Measurements from ENCODE around the gene CD40. TPM values are rescaled to one million over a fixed set of nuclear protein-coding genes. Genes with fewer than 3 reads are reported as not detected.

Gene CD40
- total RNA-seq, 2 experiments from 2014 or later, result 34.7 to 64.2 TPM

- intact Hi-C loops (cut with micrococcal nuclease; ENCODE audit: unreplicated experiment), result no loop called here
- no peaks in the 10 kb centered on the region for H3K9me2 ChIP-seq (ENCODE audit: insufficient read depth, low read length)
- TF ChIP-seq CTCF (conservative IDR thresholded peaks at IDR 0.05; ENCODE audit: low read length) (no peak), EZH2phosphoT487 (IDR thresholded peaks at IDR 0.05; ENCODE audit: borderline replicate concordance, low read depth, low read length) (no peak)
- H3K79me2 ChIP-seq (ENCODE audit: insufficient read depth, low read depth, low read length), result no peaks in the 10 kb centered on the region
- CTCF ChIA-PET (ENCODE audit: unreplicated experiment), result no interaction called here
- H3K4me1 ChIP-seq (ENCODE audit: insufficient read depth, low read length, poor library complexity, severe bottlenecking), result no peaks in the 10 kb centered on the region
- no peak overlapping the region for H3K4me2 ChIP-seq (ENCODE audit: low read length)
- DNase-seq (ENCODE audit: low spot score), result no peak
- no peaks in the 10 kb centered on the region for H4K20me1 ChIP-seq (ENCODE audit: insufficient read depth, low read length)
- POLR2A ChIA-PET, result no interaction called here
- BruUV-seq (replicated peaks), result no TSS peak
- no peak overlapping the region for H2AFZ ChIP-seq (ENCODE audit: low read length)
- no peak overlapping the region for H3K4me3 ChIP-seq (ENCODE audit: low read depth, low read length, poor library complexity, severe bottlenecking)
- no peak overlapping the region for H3K27ac ChIP-seq (ENCODE audit: low read depth, low read length, poor library complexity, severe bottlenecking)
- H3K9me3 ChIP-seq (ENCODE audit: low read length), result no peaks in the 10 kb centered on the region
- H3K36me3 ChIP-seq (ENCODE audit: insufficient read depth, low read length), result no peaks in the 10 kb centered on the region
Observed at GRCh38 chr20:46169245-46170171, 51.4 kb downstream of the CD40 start.

GRCh38 chr20:46171476-46171875 is 53.4 kb downstream of the CD40 start:
- TF ChIP-seq EZH2phosphoT487 (IDR thresholded peaks at IDR 0.05; ENCODE audit: borderline replicate concordance, low read depth, low read length), result no peak
- no peak for TF ChIP-seq CTCF (conservative IDR thresholded peaks at IDR 0.05; ENCODE audit: low read length)
- CTCF ChIA-PET (ENCODE audit: unreplicated experiment), result no interaction called here
- H3K9me3 ChIP-seq (ENCODE audit: low read length), result no peaks in the 10 kb centered on the region
- H4K20me1 ChIP-seq (ENCODE audit: insufficient read depth, low read length), result no peaks in the 10 kb centered on the region
- intact Hi-C loops (cut with micrococcal nuclease; ENCODE audit: unreplicated experiment), result no loop called here
- no peaks in the 10 kb centered on the region for H3K9me2 ChIP-seq (ENCODE audit: insufficient read depth, low read length)
- BruUV-seq (replicated peaks), result no TSS peak
- no peak overlapping the region for H2AFZ ChIP-seq (ENCODE audit: low read length)
- no peak overlapping the region for H3K4me3 ChIP-seq (ENCODE audit: low read depth, low read length, poor library complexity, severe bottlenecking)
- DNase-seq (ENCODE audit: low spot score), result no peak
- H3K4me2 ChIP-seq (ENCODE audit: low read length), result no peak overlapping the region
- no peak overlapping the region for H3K27ac ChIP-seq (ENCODE audit: low read depth, low read length, poor library complexity, severe bottlenecking)
- no peaks in the 10 kb centered on the region for H3K36me3 ChIP-seq (ENCODE audit: insufficient read depth, low read length)
- H3K4me1 ChIP-seq (ENCODE audit: insufficient read depth, low read length, poor library complexity, severe bottlenecking), result no peaks in the 10 kb centered on the region
- no peaks in the 10 kb centered on the region for H3K79me2 ChIP-seq (ENCODE audit: insufficient read depth, low read depth, low read length)
- POLR2A ChIA-PET, result no interaction called here

GRCh38 chr20:46171909-46172308 is 53.8 kb downstream of the CD40 start:
- H3K4me2 ChIP-seq (ENCODE audit: low read length), result no peak overlapping the region
- H3K9me3 ChIP-seq (ENCODE audit: low read length), result no peaks in the 10 kb centered on the region
- no peaks in the 10 kb centered on the region for H3K79me2 ChIP-seq (ENCODE audit: insufficient read depth, low read depth, low read length)
- no peak for DNase-seq (ENCODE audit: low spot score)
- H3K9me2 ChIP-seq (ENCODE audit: insufficient read depth, low read length), result no peaks in the 10 kb centered on the region
- H2AFZ ChIP-seq (ENCODE audit: low read length), result no peak overlapping the region
- no peak for TF ChIP-seq EZH2phosphoT487 (IDR thresholded peaks at IDR 0.05; ENCODE audit: borderline replicate concordance, low read depth, low read length)
- TF ChIP-seq CTCF (conservative IDR thresholded peaks at IDR 0.05; ENCODE audit: low read length), result no peak
- H3K4me1 ChIP-seq (ENCODE audit: insufficient read depth, low read length, poor library complexity, severe bottlenecking), result no peaks in the 10 kb centered on the region
- ChIA-PET POLR2A (no interaction called here), CTCF (ENCODE audit: unreplicated experiment) (no interaction called here)
- BruUV-seq (replicated peaks), result no TSS peak
- no peak overlapping the region for H3K4me3 ChIP-seq (ENCODE audit: low read depth, low read length, poor library complexity, severe bottlenecking)
- no peaks in the 10 kb centered on the region for H3K36me3 ChIP-seq (ENCODE audit: insufficient read depth, low read length)
- intact Hi-C loops (cut with micrococcal nuclease; ENCODE audit: unreplicated experiment), result no loop called here
- H3K27ac ChIP-seq (ENCODE audit: low read depth, low read length, poor library complexity, severe bottlenecking), result no peak overlapping the region
- H4K20me1 ChIP-seq (ENCODE audit: insufficient read depth, low read length), result no peaks in the 10 kb centered on the region
